Dedifferentiated amniotic fluid mesenchymal stem cell (primary cell): ENCODE data around the gene FMN1.

Source experiments
- DNase-seq: peaks from one replicate; pipeline ENCODE4 v3.0.0-alpha.2; 2016; ENCODE audit errors: extremely low spot score

FMN1 gene

DNA sequence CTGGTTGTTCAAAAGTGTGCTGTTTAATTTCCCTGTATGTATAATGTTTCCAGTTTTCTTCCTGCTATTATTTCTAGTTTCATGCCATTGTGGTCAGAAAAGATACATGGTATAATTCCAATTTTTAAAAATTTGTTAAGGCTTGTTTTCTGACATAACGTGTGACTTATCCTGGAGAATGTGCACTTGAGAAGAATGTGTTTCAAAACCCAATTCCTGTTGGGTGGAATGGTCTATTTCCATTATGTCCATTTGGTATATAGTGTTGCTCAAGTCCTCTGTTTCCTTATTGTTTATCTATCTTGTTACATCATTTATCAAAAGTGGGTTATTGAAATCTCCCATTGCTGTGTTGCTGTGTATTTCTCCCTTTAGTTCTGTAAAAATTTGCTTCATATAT lies 261.3 kb downstream of the FMN1 start:
- no peak for DNase-seq

DNA sequence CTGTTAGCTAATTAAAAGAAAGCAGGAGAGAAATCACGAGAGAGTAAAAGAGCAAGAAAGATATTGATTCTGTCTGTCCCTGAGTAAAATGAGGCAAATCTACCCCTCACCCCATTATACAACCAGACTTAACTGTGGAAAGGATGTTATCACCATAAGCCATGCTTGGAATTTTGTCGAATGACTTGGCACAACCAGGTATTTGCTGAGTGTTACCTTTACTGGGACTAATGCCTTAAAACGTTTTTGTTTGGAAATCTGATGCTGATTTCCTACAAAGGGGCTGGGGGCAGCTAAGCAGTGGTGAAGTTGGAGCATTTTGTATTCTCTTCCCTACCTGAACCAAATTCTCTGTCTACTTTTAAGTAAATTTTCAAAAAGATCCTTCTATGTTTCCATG lies 265.6 kb downstream of the FMN1 start:
- no peak for DNase-seq

DNA sequence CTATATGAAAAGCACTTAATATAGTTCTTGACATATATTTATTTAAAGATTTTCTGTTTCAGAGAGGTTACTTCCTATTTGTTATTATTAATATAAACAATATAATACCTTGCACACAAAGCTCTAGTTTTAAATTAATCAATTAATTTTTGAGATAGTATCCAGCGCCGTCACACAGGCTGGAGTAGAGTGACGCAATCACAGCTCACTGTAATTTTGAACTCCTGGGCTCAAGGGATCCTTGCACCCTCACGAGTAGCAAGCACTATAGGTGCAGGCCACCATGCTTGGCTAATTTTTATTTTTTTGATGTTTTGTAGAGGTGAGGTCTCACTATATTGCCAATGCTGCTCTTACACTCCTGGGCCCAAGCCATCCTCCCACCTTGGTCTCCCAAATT lies 267.4 kb downstream of the FMN1 start:
- DNase-seq = no peak

DNA sequence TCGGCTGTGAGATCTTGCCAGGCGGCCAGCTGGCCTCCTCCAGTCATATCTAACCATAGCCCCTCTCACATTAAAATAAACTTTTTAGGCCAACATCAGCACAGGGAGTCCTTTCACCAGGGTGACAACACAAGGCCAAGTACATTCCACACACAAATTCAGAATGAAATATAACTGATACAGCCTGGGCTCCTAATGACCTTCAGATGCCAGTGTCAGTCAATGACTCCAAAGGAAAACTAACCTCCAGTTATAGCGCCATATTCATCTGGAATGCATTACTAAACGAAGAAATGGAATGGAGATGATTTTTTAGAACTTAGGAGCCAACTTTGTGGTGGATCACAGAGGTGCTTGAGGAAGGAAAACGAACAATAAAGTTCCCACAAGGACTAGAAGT lies 271.3 kb downstream of the FMN1 start:
- DNase-seq = no peak

DNA sequence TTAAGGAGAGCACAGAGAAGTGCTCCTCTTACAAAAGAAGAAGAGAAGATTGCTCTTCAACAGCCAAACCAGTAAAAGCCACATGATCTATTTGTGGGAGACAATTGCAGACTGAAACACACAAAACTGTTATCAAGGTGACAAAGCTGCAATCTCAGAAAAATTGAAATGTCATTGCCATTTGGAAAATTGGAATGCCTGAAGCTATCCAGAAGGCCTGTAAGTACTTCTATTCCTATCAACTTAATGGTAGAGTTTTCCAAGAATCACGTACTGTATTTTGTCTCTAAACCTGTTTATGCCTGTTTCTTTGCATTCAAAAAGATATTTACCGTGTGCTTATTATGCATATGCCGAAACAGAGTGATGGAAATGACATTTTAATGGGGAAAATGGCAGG lies 272.0 kb downstream of the FMN1 start:
- no peak for DNase-seq

DNA sequence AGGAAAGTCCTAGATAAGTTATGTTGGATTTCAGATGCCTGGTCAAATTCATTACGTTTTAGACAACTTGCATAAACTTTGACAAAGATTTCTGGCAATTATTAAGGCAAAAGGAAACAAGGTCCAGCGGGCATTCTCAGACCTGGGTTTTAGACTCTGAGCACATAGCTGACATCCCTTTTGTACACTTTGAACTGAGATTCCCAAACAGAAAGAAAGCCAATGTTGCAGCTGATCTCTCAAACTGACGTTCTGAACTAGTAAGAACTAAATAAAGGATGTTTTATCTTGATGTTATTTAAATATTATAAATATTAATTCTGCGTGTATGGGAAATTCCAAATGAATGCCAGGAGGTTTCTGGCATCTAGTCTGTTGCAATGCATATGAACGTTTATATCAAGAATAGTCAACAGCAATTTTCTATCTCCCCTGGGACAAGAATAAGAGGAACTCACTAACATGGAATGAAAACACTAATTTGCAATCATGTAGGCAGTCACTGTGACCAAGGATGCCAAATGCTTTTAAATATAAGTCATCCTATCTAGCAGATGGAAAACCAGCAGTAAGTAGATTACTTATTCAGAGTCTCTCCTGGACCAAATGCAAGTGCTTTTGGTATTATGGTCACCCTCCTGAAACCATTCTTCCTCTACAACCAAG lies 274.6 kb downstream of the FMN1 start:
- DNase-seq = peak; percentile 96

DNA sequence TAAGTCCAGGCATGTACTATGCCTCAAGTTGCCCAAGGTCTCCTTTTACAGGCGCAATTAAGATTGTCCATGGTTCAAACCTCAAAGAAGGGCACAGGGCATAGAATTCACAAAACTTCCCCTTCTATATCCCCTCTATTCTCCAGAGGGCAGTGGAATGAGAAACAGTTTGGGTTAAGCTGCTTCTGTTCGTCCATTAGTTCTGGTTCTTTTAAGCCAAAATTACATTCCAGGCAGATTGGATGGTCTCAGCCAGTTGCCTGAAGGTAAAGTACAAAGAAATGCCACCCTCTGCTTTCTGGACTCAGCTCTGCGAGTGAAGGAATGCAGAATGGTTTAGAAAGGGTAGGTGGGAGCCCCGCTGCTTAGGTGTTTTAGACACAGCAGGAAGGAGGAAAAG lies 276.0 kb downstream of the FMN1 start:
- DNase-seq = peak; percentile 47

DNA sequence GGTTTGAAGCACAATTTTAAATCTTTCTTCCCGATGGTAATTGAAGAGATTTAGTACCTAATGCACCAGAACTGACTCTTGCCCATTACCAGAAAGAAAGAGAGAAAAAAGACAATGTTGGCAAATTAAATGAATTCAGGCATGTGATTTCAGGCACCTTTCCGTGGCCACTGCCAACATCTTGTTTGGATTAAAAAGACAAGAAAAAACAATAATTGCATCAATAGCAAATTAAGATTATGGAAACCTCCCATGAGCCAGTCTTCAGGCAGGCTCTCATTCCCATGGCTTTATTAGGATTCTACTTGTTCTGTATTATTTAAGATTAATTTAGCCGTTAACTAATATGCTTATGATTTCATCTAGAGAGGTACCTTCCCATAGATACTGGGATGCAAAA lies 283.7 kb downstream of the FMN1 start:
- no peak for DNase-seq

DNA sequence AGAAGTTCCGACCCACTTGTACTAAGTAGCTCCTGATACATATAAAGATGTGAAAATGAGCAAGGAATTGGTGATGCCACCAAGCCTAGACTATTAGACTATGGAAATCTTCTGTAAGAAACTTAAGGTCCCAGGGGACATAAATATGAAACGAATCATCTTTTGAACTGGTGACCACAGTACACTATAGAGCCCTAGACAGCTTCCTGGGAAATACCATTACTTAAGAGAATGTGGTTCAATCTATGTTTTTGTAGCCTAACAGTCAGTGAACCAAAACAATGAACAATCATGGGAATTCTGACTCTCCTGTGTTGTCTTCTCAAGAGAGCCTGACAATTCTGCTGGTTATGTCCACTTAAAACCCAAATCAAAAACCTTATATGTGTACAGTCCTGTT lies 285.1 kb downstream of the FMN1 start:
- no peak for DNase-seq

DNA sequence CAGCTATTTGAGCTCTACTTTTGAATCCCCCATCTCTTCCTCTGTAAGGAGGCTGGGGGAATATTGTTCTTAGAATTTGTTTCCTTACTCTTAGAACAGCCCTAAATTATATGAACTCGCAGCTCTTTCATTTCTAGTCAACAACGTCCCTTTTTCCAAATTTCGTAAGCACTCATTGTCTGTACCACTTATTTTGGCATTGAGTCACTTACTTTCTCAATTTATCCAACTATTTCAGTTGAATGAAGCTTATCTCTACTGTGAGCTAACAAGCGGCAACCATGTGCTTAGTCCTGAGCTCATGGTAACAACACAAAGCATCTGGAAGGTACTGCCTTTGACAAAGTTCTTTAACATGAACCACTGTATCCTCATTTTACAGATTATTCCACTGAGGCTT lies 285.6 kb downstream of the FMN1 start:
- no peak for DNase-seq

DNA sequence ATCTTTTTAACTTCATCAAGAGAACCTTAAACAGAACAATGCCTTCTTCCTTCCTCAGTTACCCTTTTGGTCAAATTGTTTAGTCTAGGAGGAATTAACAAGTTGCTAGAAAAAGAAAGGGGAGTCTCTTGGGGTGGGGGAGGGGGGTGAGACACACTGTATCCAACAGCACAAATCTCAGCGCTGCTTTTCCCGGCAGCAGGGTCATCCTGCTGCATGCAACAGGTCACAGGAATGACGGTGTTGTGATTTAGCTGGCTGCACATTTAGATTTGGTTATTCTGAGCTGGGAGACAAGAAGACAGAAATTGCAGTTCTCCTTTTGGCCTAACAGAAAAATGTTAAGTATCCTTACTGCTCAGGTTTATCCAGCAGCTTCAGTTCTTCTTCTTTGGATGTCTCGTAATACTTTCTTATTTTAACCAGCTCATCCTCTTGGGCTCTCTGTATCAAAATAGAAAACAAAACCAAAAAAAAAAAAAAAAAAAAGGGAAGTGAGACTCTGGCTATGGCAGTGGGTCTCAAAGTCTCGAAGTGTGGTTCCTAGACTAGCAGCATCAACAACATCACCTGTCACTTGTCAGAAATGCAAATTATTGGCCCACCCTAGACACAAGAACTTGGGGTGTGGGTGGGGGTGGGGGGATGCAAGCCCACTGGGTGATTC lies 286.2 kb downstream of the FMN1 start:
- no peak for DNase-seq

DNA sequence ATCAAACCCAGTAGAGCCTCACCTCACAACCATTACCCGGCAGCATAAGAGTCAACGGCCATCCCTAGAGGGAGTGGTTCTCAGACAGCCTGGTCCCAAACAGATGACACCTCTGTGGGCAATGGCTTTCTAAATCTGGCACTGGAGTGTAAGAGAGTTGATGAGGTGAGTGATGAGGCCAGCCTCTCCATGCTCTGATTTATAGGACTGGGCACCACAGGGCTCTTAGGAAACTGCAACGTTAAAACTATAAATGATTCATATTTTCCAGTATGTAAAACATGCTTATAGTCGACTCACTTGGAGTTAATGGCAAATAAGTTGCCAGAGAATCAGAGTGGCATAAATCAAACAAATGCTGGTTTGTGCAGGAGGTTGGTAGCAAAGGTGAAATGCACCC lies 289.0 kb downstream of the FMN1 start:
- no peak for DNase-seq

DNA sequence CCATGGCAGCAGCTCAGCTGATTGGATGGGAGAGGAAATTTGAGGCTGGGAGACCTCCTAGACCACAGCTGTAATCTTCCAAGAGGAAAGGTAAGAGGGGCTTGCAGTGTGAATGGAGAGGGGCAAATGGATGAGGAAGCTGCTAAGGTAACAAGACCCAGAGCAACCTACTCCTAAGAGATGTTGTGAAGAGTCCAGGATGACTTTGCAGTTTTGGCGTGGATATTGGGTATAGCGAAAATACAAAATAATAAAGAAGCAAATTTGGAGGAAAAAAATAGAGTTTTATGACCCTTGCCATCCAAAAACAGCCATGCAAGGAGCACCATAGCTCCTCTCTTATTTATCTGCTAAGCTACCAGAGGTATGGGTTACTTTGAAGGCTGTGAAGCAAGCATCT lies 290.1 kb downstream of the FMN1 start:
- no peak for DNase-seq

DNA sequence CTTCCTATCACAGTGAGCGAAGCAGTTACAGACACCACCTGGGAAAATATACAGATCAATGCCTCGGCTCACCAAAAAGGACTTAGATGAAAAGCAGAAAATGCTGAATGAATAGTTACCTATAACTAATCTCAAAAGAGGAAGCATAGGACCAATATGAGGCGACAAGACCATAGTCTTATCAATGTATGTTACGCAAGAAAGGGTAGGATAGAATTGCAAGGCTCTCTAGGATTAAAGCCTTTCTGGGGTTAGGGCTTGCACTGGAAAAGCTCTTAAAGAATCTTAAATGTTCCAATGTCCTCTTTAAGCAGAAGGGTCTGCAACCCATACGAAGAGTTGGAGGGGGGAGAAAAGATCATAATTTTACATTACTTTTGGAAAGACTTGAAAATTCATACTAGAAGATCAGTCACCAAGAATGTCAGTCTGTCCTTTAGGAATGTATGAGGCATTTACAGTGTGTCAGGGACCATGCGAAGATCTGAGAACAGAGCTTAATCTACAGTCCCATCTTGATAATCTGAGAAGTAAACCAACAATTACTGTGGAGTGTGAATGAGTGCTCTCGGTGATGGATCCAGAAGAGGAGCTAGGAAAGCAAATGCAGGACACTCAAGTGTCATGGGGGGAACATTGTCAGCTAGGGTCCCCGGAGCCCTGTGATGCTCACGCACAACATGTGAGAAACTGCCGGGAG lies 290.8 kb downstream of the FMN1 start:
- DNase-seq = no peak

DNA sequence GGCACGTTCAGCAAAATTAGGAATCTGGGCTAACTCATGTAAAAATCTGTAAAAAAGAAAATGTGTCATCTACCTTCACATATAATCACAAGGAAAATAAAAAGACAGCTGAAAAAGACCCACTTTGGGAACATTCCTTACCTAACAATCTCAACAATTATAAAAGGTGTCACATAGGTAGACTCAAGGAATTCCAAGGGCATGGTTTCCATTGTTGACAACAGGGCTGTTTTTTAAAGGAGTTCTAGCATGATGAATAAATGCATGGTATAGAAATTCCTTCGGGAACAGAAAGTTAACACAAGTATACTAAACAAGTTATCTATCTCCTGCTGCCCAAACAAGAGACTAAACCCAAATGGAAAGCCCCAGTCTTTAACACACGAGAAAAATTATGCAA lies 292.5 kb downstream of the FMN1 start:
- no peak for DNase-seq

DNA sequence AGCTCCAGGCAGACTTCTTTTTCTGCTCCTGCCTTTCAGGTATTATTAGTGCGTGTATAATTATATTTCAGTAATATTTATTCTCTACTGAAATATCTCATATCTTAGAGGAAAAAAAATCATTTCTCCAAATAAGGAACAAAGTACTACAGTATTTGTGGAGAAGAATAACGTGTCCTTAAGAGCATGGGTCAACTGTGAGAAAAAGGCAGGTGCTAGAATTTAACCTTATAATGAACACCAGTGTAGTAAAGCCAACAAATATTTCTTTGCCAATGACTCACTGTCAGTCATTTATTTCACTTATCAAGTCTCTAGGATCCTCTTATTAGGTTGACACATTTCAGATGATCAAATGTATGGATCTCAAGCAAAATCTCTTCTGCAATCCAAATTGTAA lies 293.3 kb downstream of the FMN1 start:
- DNase-seq = no peak

DNA sequence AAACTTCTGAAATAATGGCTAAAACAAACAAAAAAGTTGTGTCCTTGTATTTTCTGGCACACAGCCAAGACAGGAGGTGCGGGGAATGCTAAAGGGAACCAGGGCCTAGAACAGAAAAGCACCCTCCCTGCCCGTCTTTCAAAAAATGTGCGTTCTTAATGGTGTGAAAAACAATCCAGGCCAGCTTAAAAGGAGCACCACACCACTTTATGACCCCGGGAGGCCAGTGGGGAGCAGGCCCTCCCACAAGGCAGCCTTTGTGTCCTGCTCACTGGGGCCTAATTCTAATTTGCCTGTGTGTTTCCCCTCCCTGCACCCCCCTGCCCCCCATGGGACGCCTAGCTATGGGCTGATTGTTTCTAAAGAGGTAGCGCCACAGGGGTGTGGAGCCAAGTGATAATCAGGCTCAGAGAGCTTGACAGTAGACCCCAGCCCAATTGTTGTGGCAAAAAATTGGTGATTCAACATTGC lies 295.4 kb downstream of the FMN1 start:
- no peak for DNase-seq

DNA sequence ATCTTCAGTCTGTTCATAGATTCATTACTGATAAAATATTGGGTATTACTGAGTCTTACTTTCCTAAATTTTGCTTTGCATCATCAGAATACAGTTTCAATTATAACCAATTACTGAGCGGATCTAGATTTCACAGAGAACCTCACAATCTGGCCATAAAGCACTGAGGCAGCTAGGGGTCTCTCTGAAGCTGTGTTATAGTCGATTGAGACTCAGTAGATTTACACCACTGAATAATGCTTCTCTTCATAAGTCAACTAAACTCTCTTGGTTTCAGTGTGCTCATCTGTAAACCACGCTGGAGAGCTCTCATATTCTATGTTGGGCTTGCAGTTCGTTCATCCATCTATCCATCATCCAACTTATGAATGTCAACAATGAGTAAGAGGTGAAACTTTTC lies 296.1 kb downstream of the FMN1 start:
- no peak for DNase-seq

DNA sequence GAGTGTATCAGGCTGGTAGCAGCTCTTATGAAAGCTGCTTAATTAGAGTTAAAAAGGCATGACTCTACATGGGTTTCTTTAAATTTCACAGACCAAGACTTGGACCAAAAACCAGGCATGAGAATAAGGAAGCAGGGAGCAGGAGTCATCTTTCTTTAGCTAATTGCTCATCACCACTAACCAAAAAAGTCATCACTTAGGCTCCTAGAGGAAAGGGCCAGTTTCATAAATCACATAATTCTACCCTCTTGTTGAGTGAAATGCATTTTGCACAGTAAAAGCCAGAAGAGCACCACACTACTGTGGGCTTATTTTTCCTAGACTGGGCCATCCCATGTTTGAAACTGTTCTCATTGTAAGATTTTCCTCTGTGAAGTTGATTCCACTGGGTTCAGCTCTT lies 301.1 kb downstream of the FMN1 start:
- no peak for DNase-seq

DNA sequence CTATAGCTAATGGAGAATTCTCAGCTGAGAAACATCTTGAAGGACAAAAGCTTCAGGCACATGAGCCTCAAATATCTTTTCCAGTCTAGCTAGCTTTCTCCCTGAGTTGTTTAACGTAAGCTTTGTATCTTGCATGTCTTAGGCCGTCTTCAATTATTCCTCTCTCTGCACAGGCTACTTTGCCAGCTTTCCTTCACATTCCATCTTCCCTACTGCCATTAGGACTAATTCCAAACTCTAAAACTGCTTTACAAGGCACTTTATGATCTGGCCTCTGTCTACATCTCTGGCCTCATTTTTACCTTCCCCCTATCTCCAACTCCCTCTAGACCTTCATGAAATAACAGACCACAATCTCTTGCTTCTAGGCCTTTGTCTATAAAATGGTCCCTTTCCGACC lies 305.3 kb downstream of the FMN1 start:
- no peak for DNase-seq

DNA sequence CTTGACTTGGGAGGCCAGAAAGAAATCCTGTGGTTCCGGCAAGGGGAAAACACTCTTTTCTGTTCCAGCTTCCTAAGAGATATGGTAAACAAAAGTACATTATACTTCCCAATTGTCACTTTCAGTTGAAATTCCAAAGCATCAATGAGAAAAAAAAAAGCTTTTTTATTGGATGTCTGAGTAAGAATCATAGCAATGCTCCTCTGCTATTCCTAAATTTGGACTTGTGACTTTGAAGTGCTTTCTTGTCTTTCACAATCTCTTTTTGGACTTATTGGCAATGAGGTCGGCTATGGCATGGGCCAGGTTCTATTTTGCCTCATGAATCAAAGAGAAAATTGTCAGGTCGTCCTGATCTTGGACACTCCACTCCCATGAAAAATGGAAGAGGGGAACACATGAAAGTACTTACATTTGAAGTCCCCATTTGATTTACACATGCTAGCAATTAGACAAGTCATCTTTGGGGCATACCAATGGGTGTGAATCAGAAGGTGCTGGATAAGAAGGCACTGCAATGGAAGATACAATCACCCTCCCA lies 306.2 kb downstream of the FMN1 start:
- no peak for DNase-seq

DNA sequence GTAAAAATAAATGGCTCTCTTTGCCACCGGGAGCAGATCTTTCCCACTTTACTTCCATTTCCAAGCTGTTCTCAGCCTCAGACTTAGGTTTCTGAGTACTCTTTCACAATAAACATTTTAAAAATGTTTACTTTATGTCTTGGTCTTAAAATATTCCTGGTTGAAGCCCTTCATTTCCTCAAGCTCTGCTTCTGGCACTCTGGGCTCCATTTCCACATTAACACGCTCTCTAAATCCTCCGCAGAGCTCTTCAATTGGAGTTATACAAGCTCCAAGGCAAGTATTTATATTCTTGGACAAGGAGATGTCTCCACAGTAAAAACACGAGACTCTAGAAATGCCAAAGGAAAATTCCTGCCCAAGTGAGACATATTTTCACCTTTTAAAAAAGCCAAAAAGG lies 307.4 kb downstream of the FMN1 start:
- DNase-seq = no peak

DNA sequence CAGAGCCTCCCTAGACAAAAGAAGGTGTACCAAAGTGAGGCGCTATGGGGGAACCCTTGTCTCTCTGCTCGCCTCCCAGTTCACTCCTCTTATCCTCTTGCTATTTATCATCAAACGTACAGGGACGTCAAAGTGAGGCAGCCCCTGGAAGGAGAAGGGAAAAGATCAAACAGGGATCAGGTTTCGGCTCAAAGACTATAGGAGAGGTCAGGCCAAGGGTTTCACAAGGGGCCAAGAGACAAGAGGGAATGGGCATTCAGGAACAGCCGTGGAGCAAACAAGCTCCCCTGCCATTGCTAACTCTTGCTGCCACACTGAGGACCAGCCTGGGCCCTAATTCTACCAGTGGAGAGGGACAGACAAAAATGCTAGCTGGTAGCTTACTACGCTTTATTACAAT lies 308.1 kb downstream of the FMN1 start:
- DNase-seq = no peak
